ENCODE measurements around the gene TTLL5.

- TF ChIP-seq CTCF (IDR thresholded peaks at IDR 0.05 in 2 of 3, conservative IDR thresholded peaks at IDR 0.05 in 1 of 3; ENCODE audit: insufficient read depth in 2 of 3, low read depth in 1 of 3, low read length in 3 of 3) (no peak), EZH2 (IDR thresholded peaks at IDR 0.05; ENCODE audit: borderline replicate concordance, low read depth, low read length) (no peak), SRF (CRISPR knock-in tag; IDR thresholded peaks at IDR 0.05) (no peak), RCOR1 (IDR thresholded peaks at IDR 0.05; ENCODE audit: borderline replicate concordance in 1 of 2, low read depth in 2 of 2, low read length in 2 of 2) (no peak), EP300 (IDR thresholded peaks at IDR 0.05; ENCODE audit: low read length) (no peak), NFXL1 (CRISPR knock-in tag; IDR thresholded peaks at IDR 0.05) (no peak), NR2C2 (CRISPR knock-in tag; IDR thresholded peaks at IDR 0.05) (no peak), NR2C2 (tag; IDR thresholded peaks at IDR 0.05) (no peak), POLR2A (conservative IDR thresholded peaks at IDR 0.05) (no peak), ZBTB40 (IDR thresholded peaks at IDR 0.05) (no peak), ZBTB40 (CRISPR knock-in tag; IDR thresholded peaks at IDR 0.05) (no peak), NFE2 (IDR thresholded peaks at IDR 0.05; ENCODE audit: low read depth) (no peak), MYBL2 (IDR thresholded peaks at IDR 0.05; ENCODE audit: low read depth) (no peak), MYBL2 (CRISPR knock-in tag; IDR thresholded peaks at IDR 0.05; ENCODE audit: borderline replicate concordance) (no peak)
Observed at GRCh38 chr14:75661499-75661814, 411 bp downstream of the TTLL5 start.
